GM18867 (cell line): ENCODE measurements around the gene PROX2.

Experiments used
- ATAC-seq: cut with Tn5 transposase; IDR thresholded peaks from one replicate; pipeline ENCODE4 v1.9.1; 2021; ENCODE audit warnings: mild to moderate bottlenecking, moderate library complexity; ENCODE audit not compliant: unreplicated experiment

Gene PROX2

GRCh38 chr14:74909911-74910310, 34.0 kb upstream of the PROX2 start:
- no peak for ATAC-seq

- no peak for ATAC-seq
Observed at GRCh38 chr14:74909501-74909900, 33.6 kb upstream of the PROX2 start.

DNA sequence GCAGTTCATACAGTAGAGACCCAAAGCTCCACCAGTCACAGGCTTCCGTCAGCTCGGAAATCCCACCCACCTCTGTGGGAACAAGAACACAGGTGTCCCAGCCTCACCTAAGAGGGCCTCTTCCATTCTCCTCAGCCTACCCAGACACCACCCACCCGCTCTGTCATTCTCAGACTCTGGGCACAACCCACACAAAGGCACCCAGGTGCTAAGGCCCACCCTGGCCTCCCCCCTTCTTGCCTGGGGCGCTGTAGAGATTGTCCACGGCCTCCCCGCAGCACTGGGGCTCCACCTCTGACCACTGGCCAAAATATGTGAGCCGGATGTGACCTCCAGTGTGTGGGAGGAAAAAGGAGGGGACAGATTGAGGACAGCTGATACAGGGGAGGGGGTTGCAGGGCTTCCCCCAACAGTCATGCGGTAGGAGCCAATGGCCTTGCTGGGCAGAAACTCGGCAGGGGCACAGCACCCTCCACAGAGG, 33.0 kb upstream of the PROX2 start:
- no peak for ATAC-seq

- ATAC-seq: no peak
Observed at GRCh38 chr14:74907744-74908143, 31.8 kb upstream of the PROX2 start.

DNA sequence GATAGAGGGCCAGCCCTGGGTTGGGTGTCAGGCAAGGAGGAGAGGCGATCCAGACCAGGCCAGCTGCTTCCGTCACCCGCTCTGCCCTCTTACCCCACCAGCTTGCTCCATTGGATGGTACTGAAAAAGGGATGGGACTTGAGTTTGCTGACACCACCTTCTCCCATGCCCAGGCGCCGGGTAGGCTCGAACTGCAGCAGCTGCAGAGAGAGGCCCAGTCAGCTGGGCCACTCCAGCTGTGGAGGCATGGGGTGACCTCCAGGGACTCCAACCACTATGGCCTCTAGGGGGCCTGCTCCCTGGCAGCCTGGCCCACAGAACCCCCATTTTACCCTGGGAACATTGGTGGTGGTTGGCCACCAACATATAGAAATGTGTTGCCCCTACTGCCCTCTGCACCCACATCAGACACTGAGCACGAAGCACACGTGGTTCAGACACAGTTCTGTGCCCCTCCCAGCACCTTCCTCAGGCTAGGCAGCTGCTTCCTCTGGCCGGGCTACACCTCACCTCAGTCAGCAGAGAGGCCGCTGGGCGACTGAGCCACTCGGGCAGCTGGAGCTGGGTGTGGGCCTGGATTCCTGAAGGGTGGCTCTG, 31.1 kb upstream of the PROX2 start:
- ATAC-seq: no peak

DNA sequence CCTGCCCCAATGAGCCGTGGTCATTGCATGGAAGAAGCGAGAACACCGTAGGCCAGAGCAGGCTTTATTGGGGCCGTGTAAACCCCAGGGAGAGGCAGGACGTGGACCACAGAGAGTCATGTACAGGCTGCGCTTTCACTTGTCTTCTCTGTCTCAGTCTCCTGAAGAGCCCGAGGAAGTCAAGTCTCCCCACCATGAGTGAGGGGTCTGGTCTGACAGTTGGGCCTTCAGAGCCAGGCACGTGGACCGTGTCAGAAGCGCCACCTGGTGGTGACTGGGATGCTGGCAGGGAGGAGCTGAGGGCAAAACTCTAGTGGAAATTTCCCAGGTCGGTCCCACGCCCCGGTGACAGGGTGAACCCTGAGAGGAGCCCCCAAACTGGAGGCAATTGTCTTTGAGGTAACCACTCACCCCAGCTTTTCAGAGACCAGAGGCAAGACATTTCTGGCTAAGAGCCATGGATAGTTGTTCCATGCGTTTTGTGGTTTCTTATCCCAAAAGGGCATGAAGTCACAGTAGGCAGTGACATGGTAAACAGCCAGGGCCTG, 29.7 kb upstream of the PROX2 start:
- no peak for ATAC-seq

- no peak for ATAC-seq
Observed at GRCh38 chr14:74904635-74905503, 28.9 kb upstream of the PROX2 start.

- ATAC-seq: no peak
Observed at GRCh38 chr14:74902941-74903705, 27.2 kb upstream of the PROX2 start.

DNA sequence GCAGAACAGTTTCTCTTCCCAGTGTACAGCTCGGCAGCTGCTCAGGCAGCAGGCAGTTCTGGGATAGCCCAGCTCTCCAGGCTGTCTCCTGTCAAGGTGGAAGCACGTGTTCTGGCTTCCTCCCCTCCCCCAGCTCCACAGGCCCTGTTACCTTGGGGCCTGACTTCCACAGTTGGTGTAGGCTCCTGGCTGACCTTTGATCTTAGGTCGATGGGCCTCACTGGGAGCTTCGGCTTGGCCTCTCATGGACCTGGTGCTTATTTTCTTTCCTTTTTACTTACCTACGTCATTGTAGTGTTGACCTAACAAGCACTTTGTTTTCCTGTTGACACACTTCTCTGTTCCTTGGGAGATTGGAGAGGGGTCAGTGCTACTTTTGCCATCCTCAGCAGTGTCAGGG, 22.7 kb upstream of the PROX2 start:
- no peak for ATAC-seq

- ATAC-seq: no peak
Observed at GRCh38 chr14:74898083-74898482, 22.1 kb upstream of the PROX2 start.

GRCh38 chr14:74897642-74898041, 21.7 kb upstream of the PROX2 start:
- no peak for ATAC-seq

DNA sequence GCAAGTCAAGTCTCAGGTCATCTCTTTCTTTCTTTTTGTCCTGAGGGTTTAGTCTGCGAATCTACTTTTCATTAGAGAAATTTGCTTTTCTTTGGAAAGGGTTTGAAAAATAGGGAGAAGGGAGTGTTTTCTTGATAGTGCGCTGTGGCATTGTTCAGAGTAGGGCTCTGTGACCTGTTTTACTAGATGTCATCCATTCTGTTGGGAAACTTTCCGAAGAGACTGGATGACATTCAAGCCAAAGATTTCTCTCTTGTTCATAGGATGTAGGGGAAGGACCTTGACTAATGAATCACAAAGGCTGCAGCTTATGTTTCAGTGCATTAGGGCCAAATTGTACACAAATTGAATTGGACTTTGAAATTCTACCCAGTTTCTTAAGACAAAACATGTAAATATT, 20.5 kb upstream of the PROX2 start:
- no peak for ATAC-seq

DNA sequence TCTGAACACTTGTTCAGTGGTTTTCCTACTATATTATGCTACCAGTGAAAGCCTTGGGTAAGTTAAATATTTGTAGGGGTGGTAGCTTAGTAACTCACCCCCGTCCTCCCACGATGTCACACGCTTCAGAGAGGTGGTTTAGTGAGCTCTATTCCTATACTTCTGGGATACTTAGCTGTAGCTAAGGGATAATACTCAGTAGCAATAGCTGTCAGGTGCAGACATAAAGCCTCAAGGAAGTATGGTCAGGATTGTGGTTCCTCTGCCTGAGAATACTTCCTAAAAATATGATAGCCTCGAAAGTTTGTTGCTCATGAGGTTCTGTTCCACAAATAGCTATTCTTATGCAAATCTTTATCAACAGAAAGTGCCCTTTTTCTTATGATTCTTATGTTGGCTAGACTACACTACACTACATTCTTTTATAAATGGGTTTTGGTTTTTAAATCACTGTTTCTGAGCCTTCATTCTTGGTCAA, 17.7 kb upstream of the PROX2 start:
- peak; percentile 61 for ATAC-seq

GRCh38 chr14:74892745-74893144, 16.8 kb upstream of the PROX2 start:
- no peak for ATAC-seq

DNA sequence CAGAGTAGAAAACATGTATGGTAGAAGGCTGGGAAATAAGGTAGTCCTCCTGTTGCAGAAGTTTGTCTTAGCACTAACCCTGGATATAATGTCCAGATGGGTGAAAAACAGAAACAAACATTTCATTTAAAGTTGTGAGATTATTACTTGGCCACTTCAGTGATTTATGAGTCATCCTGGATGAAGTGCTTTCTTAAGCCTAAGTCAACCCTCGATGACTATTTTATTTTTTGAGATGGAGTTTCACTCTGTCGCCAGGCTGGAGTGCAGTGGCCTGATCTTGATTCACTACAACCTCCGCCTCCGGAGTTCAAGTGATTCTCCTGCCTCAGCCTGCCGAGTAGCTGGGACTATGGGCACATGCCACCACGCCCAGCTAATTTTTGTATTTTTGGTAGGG, 15.9 kb upstream of the PROX2 start:
- ATAC-seq: no peak

DNA sequence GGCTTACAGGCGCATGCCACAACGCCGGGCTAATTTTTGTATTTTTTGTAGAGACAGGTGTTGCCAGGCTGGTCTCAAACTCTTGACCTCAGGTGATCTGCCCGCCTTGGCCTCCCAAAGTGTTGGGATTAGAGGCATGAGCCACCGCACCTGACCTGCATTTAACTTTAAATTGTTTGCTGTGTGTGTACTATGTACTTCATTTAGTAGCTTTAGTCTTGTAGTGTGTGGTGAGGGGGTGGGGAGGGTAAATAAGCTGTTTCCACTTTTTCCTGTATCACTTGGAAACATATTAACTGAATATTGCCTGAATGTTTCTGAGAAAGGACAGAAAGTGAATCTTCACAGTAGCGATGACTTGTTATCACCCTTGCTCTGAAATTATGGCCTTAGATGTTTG, 14.3 kb upstream of the PROX2 start:
- ATAC-seq: no peak

- no peak for ATAC-seq
Observed at GRCh38 chr14:74888164-74889158, 12.5 kb upstream of the PROX2 start.

DNA sequence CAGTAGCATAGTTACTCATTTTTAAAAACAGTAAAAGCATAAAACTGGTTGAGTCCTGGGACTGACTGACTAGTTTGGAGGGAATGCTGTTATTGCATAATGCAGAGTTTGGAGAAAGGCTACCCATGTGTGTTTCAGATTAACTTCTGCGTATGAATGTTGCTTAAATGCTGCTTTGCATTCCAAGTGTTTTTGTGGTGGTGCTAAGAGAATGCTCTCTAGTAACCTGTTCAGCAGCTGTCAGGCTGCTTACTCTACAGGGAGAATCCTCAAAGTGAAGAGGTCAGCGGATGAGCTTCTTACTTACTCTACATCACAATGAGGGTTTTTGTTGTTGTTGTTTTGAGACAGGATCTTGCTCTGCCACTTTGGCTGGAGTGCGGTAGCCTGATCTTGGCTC, 10.1 kb upstream of the PROX2 start:
- ATAC-seq: no peak

DNA sequence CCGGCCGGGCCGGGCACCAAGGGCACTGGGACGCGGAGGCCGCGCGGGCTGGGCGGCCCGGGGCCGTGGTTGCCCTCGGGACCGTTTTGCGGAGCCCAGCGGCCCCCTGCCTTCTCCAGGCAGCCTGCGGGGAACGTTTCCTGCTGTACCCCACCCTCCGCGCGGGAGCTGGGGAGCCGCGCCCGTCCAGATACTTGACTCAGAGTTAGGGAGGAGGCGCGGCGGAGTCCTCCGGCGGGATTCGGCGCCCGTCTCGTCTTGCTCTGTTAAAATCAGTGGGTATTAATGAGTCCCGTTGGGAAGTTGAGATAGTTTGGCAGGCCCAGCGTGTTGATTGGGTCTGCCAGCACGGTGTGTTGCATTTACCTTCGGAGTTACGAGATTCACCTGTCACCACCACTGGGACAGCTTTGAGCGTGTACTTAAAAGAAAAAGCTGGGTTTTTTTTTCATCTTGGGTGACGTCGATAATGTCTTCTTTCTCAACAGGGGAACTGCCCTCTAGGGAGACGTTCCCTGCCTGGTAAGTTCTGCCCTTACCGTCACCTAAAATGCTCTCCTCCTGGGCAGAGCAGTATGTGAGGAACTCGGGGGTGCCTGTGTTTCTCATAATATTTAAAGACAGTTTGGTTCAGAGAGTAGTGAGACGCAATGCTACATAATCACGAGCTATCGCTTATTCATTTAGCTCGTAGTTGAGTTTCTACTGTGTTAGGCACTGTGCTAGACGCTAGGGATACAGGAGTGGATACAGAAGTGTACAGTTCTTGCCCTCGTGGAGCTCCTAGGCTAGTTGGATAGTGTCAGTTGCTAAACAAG, 6.4 kb upstream of the PROX2 start:
- peak; percentile 43 for ATAC-seq
